Endothelial cell of umbilical vein (primary cell): Measurements from ENCODE around the gene PCGF3. TPM values are rescaled to one million over a fixed set of nuclear protein-coding genes. Genes with fewer than 3 reads are reported as not detected.

Experiments used
- BruUV-seq: library from RNA; stranded (reverse); fragments of 400-500 nt; replicated peaks from 2 replicates; lab custom pipeline; 2021; lab: Mats Ljungman, UMichigan
- CTCF ChIA-PET: fragments of 300-600, 350-600 bp; sonication (Branson Sonifier 250); formaldehyde crosslinking; loops from one replicate; lab custom pipeline; 2021; ENCODE audit warnings: antibody characterized with exemption, inconsistent platforms; lab: Charles Lee
- POLR2A ChIA-PET: fragments of 300-600, 350-600 bp; sonication (Branson Sonifier 250); formaldehyde crosslinking; loops from one replicate; lab custom pipeline; 2021; ENCODE audit warnings: antibody characterized with exemption, inconsistent platforms; lab: Charles Lee
- DNase-seq: peaks from one replicate; pipeline ENCODE4 v3.0.0-alpha.2; 2011; ENCODE audit warnings: low read depth, low spot score
- FAIRE-seq: peaks from 2 replicates; lab custom pipeline; 2011; peaks lifted over from hg19 to GRCh38; lab: Jason Lieb, UNC
- H2AFZ ChIP-seq: 2 replicates; pipeline ENCODE4 v1.6.0; 2012; ENCODE audit warnings: low read depth, low read length, control low read depth, inconsistent platforms
- H3K27ac ChIP-seq: 2 replicates; pipeline ENCODE4 v1.5.1; 2011; ENCODE audit warnings: low read depth, mild to moderate bottlenecking, control low read depth, low read length, moderate library complexity; ENCODE audit not compliant: insufficient read depth
- H3K27me3 ChIP-seq, 2 experiments: 2 replicates each; pipeline versions ENCODE4 v1.6.0 to v1.6.1; 2011; ENCODE audit warnings: low read length in 2 of 2, mixed read lengths in 1 of 2; ENCODE audit not compliant: control insufficient read depth in 2 of 2, insufficient read depth in 2 of 2
- H3K36me3 ChIP-seq, 2 experiments: 2 replicates in 1 of 2; 3 replicates in 1 of 2; pipeline ENCODE4 v1.5.1; 2011; ENCODE audit warnings: low read length in 2 of 2, mild to moderate bottlenecking in 1 of 2, moderate library complexity in 1 of 2; ENCODE audit not compliant: control insufficient read depth in 2 of 2, insufficient read depth in 2 of 2; ENCODE audit errors: extremely low read depth in 1 of 2
- H3K4me1 ChIP-seq: 3 replicates; pipeline ENCODE4 v1.5.1; 2011; ENCODE audit warnings: mild to moderate bottlenecking, low read length; ENCODE audit not compliant: control insufficient read depth, insufficient read depth; ENCODE audit errors: extremely low read depth
- H3K4me2 ChIP-seq: 2 replicates; pipeline ENCODE4 v1.6.1; 2011; ENCODE audit warnings: low read length, control low read depth, mixed read lengths; ENCODE audit not compliant: insufficient read depth
- H3K4me3 ChIP-seq, 3 experiments: fragments of 200-600 bp in 1 of 3; sonication (generic), shearing (Covaris generic) in 1 of 3; replicated peaks in 1 of 3; 2 replicates each; pipeline ENCODE4 v1.5.1; 2011 to 2016; ENCODE audit warnings: control low read depth in 3 of 3, low read length in 3 of 3, mild to moderate bottlenecking in 2 of 3, inconsistent platforms in 1 of 3, low read depth in 1 of 3, moderate library complexity in 1 of 3; ENCODE audit not compliant: insufficient read depth in 1 of 3
- H3K79me2 ChIP-seq: 2 replicates; pipeline ENCODE4 v1.6.0; 2012; ENCODE audit warnings: low read length, inconsistent platforms; ENCODE audit not compliant: control insufficient read depth, insufficient read depth
- H3K9ac ChIP-seq: replicated peaks from 2 replicates; pipeline ENCODE3; 2011; ENCODE audit warnings: low read length, control low read depth; ENCODE audit not compliant: insufficient read depth; ENCODE audit errors: extremely low read depth
- H3K9me1 ChIP-seq: replicated peaks from 3 replicates; pipeline ENCODE4 v1.6.0; 2011; ENCODE audit warnings: mild to moderate bottlenecking, low read length; ENCODE audit not compliant: control insufficient read depth, insufficient read depth; ENCODE audit errors: extremely low read depth
- H3K9me3 ChIP-seq: replicated peaks from 2 replicates; pipeline ENCODE4 v1.5.1; 2012; ENCODE audit warnings: low read length, inconsistent platforms; ENCODE audit not compliant: control insufficient read depth, insufficient read depth
- H4K20me1 ChIP-seq: replicated peaks from 2 replicates; pipeline ENCODE3; 2011; ENCODE audit warnings: mild to moderate bottlenecking, low read length; ENCODE audit not compliant: control insufficient read depth, insufficient read depth; ENCODE audit errors: extremely low read depth
- CTCF ChIP-seq, 2 donors: IDR thresholded peaks; 1 replicate in 1 of 2; 2 replicates in 1 of 2; pipeline ENCODE4 v1.5.1; 2011; ENCODE audit warnings: low read length in 2 of 2, mild to moderate bottlenecking in 2 of 2, moderate library complexity in 2 of 2, control low read depth in 1 of 2, inconsistent platforms in 1 of 2, low read depth in 1 of 2; ENCODE audit not compliant: insufficient read depth in 1 of 2; ENCODE audit errors: extremely low read depth in 1 of 2
- FOS ChIP-seq: IDR thresholded peaks from 2 replicates; pipeline ENCODE4 v1.6.1; 2011; ENCODE audit warnings: mild to moderate bottlenecking, low read length, moderate library complexity, borderline replicate concordance; ENCODE audit not compliant: insufficient read depth
- JUN ChIP-seq: IDR thresholded peaks from 2 replicates; pipeline ENCODE4 v1.6.1; 2011; ENCODE audit warnings: borderline replicate concordance, low read depth; ENCODE audit not compliant: insufficient read length, insufficient read depth
- MAX ChIP-seq: IDR thresholded peaks from 2 replicates; pipeline ENCODE4 v1.6.1; 2011; ENCODE audit not compliant: insufficient read depth, insufficient read length
- POLR2A ChIP-seq: IDR thresholded peaks from 2 replicates; pipeline ENCODE4 v1.6.1; 2012; ENCODE audit warnings: low read depth, mild to moderate bottlenecking, control low read depth, low read length
- POLR2AphosphoS5 ChIP-seq: IDR thresholded peaks from 2 replicates; pipeline ENCODE4 v1.6.1; 2012; ENCODE audit warnings: low read depth, mild to moderate bottlenecking, control low read depth, low read length, moderate library complexity; ENCODE audit not compliant: insufficient read depth
- dilution Hi-C: fragments of 300-500 bp; cut with MboI; formaldehyde crosslinking; loops from one replicate; pipeline ENCODE4 v1.15.0; 2019; ENCODE audit warnings: low sequenced_read_pairs; ENCODE audit not compliant: extremely low pct_ligation_motif_present
- intact Hi-C: fragments of 100-400 bp; cut with micrococcal nuclease; formaldehyde crosslinking; loops from one replicate; pipeline ENCODE4 v1.10.0; 2022
- polyA plus RNA-seq, 4 experiments: library from polyadenylated mRNA; depleted of rRNA in 3 of 4; stranded (reverse) in 3 of 4; unstranded in 1 of 4; fragments of >200 nt; gene quantifications; 2 replicates each; pipeline versions ENCODE4 v1.2.1 to v1.2.3, GENCODE V29; 2011 to 2012; ENCODE audit warnings: missing spikeins in 1 of 4
- total RNA-seq: library from RNA; stranded (reverse); gene quantifications from 2 replicates; pipeline ENCODE4 v1.2.3, GENCODE V29; 2021

The PCGF3 gene
- total and polyA plus RNA-seq, 2 donors (not counting 3 experiments of a cell fraction or from before 2014, with no cell fraction given): 70.2 to 91.8 TPM

GRCh38 chr4:722169-722725 is 16.6 kb downstream of the PCGF3 start:
- no peak overlapping the region for H3K9ac ChIP-seq
- H3K36me3 ChIP-seq: peaks cover 4 to 7% of the 10 kb centered on the region in 2 experiments
- H3K79me2 ChIP-seq: peaks cover 88% of the 10 kb centered on the region
- no peak for DNase-seq
- no TSS peak for BruUV-seq
- H3K4me1 ChIP-seq: peaks cover 22% of the 10 kb centered on the region
- H3K9me1 ChIP-seq: no peaks in the 10 kb centered on the region
- H3K27ac ChIP-seq: no peak overlapping the region
- dilution Hi-C loops (no loop called here), intact Hi-C loops (no loop called here)
- no peaks in the 10 kb centered on the region for H3K27me3 ChIP-seq
- H2AFZ ChIP-seq: no peak overlapping the region
- ChIA-PET CTCF (no interaction called here), POLR2A (no interaction called here)
- H3K4me3 ChIP-seq: no peak overlapping the region
- TF ChIP-seq POLR2AphosphoS5 (no peak), POLR2A (no peak), JUN (no peak), FOS (no peak), CTCF (IDR thresholded peaks at IDR 0.05; ENCODE audit: extremely low read depth in 1 of 2, insufficient read depth in 1 of 2, low read depth in 1 of 2, low read length in 2 of 2) (no peak), MAX (no peak)
- FAIRE-seq: no peak
- H3K9me3 ChIP-seq: no peaks in the 10 kb centered on the region
- no peak overlapping the region for H3K4me2 ChIP-seq
- H4K20me1 ChIP-seq: no peaks in the 10 kb centered on the region
